ENCODE results near the gene NOL4.

NOL4 gene

GRCh38 chr18:34189656-34190435, 34.9 kb downstream of the NOL4 start:
- no peak for DNase-seq (ENCODE audit: low spot score)

Data from putamen (tissue), 1 donor.